Measurements from ENCODE around the gene HAUS5.
A peak's percentile ranks its signal among the peaks of the same experiment; 100 is the strongest.
"Not testable (repeated sequence)": the region's sequence is repeated elsewhere in the genome, so short reads cannot be mapped to it uniquely, and the experiment has no call there.

HAUS5 gene, protein sequence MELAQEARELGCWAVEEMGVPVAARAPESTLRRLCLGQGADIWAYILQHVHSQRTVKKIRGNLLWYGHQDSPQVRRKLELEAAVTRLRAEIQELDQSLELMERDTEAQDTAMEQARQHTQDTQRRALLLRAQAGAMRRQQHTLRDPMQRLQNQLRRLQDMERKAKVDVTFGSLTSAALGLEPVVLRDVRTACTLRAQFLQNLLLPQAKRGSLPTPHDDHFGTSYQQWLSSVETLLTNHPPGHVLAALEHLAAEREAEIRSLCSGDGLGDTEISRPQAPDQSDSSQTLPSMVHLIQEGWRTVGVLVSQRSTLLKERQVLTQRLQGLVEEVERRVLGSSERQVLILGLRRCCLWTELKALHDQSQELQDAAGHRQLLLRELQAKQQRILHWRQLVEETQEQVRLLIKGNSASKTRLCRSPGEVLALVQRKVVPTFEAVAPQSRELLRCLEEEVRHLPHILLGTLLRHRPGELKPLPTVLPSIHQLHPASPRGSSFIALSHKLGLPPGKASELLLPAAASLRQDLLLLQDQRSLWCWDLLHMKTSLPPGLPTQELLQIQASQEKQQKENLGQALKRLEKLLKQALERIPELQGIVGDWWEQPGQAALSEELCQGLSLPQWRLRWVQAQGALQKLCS

DNA sequence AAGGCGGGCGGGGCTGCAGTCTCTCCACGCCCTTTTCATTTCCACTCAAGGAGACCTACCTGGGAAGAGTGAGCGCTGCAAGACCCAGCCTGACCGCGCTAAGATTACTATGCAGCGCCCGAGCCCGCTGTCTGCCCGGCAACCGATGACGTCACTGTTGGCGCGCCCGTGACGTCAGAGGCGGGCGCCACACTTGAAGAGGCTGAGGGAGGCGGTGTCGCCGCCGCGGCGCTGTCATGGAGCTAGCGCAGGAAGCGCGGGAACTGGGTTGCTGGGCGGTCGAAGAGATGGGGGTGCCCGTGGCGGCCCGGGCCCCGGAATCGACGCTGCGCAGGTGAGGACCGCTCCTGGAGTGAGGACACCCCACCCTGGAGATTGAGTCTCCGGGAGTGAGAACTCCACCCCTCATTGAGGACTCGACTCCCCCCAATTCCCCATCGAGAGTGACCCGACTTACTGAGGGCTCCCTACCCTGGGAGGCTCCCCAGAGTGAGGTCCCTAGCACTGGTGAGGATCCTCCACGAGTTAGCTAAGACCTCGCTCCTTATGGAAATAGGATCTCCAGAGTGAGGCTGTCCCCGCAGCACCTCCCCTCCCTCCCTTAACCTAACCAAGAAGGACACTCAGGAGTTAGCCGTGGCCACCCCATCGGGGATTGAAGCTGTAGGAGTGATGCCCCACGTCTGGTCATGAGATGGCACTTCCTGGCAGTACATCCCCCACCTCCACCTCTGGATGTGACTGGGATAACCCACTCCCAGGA lies at the start of gene HAUS5:
HAUS5 (plus strand) TSS at position 177 of the 763 bp plus-strand sequence; CDS start at position 237, 60 bp downstream.
- peak; percentile 97 for DNase-seq

DNA sequence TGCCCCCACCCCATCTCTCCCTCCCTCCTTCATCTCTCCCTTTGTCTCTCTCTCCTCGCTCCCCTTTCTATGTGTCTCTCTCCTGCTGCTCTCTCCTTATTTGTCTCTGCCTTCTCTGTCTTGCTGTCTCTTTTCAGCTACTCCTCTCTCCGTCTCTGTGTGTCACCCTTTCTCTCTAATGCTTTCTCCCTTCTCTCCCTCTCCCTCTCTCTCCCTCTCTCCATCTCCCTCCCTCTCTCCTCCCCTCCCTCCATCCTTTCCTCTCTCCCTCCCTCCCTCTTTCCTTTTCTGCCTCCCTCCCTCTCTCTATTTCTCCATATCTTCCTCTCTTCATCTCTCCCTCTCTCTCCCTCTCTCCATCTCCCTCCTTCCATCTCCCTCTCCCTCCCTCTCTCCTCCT lies 49.8 kb upstream of the HAUS5 start:
- no peak for DNase-seq

DNA sequence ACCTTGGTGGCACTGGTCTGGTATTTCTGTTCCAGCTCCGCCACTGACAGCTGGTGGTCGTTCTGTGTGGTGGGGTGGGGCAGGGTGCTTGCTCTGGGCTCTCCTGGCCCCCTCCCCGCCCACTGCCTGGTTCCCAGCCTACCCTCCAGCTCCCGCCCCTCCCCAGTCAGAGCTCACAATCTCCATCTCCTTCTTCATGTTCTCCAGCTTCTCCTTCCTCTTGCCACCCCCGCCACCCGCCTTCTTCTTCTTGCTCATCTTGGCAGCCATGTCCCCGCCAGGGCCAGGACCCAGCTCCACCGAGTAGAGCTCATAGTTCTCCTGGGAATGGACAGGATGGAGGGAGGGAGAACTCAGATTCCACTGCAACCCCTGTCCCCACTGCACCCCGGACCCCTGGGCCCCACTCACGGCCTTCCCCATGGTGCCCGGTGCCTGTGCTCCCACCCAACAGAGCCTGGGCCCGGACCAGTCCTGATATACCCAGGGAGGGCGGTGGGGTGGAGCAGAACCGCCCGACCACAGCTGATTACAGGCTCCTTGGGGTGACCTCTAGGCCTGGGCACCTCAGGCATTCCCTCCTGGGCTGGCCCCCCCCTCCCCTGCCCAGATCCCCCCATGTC lies 49.2 kb upstream of the HAUS5 start, which contains the start of gene ATP4A:
ATP4A (minus strand) TSS at position 452 of the 623 bp plus-strand sequence; CDS start at position 423, 29 bp downstream.
- DNase-seq, result no peak

DNA sequence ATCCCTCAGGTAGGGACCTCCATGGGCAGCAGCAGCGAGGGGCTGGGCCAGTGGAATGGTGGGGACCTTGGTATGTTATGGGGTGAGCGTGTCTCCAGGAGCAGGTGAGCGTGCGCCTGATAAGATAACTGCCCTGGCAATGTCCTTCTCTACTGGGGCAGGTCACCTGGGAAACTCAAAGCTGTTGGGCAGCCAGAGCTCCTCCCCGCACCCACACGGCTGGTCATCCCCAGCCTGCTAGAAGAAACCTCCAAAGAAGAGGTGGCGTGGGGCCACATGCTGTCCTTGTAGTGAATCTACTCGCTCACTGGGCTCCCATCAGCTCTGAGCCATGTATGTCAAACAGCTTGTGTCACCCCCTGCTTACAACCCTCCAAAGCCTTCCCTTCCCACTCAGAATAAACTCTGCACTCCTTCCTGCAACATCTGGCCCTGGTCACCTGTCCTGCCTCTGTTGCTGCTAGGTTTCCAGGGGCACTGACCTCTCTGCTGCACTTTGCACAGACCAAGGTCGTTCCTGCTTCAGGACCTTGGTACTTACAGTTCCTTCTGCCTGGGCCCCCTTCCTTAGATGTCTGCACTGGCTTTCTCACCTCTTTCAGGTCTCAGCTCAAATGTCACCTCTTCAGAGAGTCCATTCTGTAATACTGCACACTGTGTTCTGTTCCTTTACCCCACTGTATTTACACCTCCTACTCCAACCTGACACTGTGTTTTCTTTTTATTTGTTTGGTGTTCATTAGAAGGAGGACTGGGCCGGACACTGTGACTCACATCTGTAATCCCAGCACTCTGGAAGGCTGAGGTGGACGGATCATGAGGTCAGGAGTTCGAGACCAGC lies 47.3 kb upstream of the HAUS5 start:
- DNase-seq, result no peak

DNA sequence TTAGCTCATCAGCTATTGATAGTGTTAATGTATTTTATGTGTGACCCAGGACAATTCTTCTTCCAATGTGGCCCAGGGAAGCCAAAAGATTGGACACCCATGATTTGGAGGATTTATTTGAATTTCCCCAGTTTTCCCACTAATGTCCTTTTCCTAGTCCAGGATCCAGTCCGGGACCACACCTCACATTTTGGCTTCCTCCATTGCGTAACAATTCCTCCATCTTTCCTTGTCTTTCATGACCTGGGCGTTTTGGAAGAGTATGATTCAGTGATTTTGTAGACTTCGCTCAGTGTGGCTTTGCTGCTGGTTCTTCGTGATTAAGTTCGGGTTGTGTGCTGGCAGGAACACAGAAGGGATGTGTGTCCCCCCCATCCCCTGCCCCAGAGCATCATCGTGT lies 45.8 kb upstream of the HAUS5 start:
- DNase-seq, result no peak

DNA sequence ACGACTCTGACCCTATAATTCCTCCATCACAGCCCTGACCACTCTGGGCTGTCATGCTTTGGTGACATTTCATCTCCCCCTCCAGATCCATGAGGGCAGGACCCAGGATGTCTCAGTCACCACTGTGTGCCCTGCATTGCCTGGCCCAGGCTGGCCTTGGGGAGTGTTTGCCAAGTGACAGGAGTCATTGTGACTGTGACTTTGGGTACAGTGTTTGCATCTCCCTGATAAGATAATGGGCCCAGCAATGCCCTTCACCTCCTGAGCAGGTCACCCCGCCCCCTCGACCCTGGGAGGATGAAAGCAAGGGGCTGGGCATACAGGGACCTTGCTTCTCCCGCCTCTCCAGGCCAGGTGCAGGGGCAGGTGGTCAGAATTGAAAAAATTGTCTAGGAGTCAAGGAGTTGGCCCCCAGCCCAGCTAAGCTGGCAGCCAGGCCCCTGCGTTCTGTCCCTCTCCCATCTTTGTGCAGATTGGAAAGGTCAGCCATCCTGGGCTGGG lies 43.2 kb upstream of the HAUS5 start:
- DNase-seq, result no peak

DNA sequence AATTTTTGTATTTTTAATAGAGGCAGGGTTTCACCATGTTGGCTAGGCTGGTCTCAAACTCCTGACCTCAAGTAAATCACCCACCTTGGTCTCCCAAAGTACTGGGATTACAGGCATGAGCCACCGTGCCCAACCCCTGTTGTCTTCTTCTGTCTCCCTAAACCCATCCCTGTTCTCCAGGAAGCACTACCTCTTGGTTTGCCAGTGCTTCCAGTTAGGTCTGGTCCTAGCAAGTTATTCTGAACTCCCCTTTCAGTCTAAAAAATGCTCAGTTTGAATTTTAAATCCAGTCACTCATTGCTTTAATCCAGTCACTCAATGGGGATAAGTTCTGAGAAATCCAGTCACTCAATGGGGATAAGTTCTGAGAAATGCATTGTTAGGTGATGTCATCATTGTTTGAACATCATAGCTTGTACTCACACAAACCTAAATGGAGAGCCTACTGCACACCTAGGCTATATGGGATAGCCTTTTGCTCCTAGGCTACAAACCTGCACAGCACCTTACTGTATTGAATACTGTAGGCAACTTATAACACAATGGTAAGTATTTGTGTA lies 41.0 kb upstream of the HAUS5 start:
- no peak for DNase-seq

DNA sequence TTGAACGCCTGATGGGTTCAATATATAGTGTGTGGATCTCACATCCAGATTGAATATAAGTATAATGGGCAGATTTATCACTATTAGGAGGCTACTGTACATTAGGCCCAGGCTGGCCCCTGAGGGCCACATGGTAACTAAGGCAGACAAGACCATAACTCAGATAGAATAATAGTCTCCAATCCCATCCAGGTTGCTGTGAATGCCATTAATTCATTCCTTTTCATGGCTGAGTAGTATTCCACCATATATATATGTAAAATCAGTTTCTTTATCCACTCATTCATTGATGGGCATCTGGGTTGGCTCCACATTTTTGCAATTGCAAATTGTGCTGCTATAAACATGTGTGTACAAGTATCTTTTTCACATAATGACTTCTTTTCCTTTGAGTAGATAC lies 34.6 kb upstream of the HAUS5 start:
- DNase-seq, result no peak

DNA sequence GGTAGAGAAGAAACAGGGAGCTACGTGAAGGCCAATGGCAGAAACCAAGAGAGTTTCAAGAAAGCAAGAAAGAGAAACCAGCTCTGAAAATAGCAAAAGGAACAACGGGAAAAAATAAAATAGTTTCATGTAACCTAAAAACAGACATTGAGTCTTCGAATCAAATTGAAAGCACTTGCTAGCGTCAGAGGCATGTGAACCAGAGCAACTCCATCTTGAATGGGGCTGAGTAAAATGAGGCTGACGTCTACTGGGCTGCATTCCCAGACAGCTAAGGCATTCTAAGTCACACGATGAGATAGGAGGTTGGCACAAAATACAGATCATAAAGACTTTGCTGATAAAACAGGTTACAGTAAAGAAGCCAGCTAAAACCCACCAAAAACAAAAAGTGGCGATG lies 33.8 kb upstream of the HAUS5 start:
- no peak for DNase-seq

DNA sequence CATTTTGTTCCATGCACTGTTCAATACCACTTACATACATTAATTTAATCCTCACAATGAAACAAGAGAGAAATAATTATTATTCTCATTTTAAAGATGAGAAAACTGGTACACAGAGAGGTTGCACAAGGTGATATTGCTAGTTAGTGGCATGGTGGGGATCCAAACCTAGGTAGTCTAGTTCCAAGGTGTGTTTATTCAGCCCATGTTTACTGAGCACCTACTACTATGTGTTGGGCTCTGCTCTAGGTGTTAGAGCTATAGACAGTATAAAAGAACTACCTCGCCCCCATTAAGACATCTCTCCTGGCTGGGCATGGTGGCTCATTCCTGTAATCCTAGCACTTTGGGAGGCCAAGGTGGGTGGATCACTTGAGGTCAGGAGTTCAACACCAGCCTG lies 29.8 kb upstream of the HAUS5 start:
- DNase-seq, result no peak

DNA sequence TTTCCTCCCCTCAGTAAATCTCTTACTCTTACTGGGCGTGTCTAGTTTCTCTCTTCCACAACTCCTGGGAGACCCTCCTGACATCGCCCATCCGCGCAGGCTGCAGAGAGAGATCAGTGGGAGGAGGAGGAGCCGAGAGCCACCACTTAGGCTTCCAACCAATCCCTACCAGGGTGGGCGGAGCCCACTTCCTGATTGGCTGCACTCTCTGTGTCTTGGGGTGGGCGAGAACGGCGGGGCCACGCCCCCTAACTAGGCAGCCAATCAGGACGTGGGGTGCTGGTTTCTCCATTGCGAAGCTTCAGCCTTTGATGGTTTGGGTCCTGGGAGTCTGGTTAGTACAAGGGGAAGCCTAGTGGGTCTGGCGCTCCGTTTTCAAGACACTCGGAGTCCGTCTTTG lies 26.7 kb upstream of the HAUS5 start, which contains the start of gene PMIS2:
PMIS2 (plus strand) TSS at position 326 of the 400 bp plus-strand sequence. CDS start 87 bp downstream, outside the sequence.
- DNase-seq, result no peak

DNA sequence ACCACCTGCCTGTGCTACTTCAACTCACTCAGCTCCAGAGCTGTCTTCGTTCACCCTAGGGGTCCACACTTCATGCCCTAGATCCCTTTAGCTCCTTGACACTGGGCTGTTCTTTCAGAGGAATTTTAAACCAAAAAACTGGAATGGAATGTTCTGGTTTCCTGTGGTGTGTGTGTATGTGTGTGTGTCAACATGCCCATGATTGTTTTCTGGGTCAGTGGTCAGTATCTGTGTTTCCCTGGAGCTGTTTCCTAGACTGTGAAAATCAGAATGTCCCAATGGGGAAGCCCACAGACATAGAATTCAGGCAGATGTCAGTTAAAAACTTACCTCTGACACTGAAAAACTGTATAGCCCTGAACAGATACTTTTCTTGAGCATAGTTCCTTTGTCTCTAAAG lies 25.2 kb upstream of the HAUS5 start:
- no peak for DNase-seq

DNA sequence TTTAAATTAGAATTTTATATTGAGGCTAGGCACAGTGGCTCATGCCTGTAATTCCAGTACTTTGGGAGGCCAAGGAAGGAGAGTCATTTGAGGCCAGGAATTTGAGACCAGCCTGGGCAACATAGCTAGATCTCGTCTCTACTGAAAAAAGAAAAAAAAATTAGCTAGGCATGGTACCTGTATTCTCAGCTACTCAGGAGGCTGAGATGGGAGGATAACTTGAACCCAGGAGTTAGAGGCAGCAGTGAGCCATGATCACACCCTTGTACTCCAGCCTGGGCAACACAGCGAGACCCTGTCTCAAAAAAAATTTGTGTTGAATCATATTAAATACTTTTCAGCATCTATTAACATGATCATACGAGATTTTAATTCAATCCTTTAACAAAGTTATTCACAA lies 21.7 kb upstream of the HAUS5 start:
- no peak for DNase-seq

DNA sequence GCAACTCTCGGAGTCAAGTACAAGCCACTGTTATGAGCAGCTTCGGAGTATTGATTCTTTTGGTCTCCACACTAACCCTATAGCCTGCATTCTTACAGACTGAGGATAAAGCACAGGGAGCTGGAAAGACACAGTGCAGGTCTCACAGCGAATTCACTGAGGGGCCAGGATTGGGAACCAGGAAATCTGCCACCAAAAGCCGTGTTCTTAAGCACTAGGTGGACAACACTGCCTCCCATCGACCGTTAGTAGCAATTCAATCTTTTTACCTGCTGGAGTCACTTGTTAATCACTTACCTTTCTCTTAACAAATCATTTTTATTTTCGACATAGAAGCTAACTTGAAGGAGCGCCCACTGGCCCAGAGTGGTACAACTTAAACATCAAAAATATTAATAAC lies 20.3 kb upstream of the HAUS5 start:
- no peak for DNase-seq

DNA sequence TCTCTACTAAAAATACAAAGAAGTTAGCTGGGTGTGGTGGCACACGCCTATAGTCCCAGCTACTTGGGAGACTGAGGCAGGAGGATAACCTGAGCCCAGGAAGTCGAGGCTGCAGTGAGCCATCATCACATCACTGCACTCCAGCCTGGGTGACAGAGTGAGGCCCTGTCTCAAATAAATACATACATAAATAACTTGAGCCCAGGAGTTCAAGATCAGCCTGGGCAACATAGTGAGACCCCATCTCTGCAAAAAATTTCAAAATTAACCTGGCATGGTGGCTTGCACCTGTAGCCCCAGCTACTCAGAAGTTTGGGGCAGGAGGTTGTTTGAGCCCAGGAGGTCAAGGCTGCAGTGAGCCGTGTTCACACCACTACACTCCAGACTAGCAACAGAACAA lies 17.5 kb upstream of the HAUS5 start:
- DNase-seq, result not testable (repeated sequence)

DNA sequence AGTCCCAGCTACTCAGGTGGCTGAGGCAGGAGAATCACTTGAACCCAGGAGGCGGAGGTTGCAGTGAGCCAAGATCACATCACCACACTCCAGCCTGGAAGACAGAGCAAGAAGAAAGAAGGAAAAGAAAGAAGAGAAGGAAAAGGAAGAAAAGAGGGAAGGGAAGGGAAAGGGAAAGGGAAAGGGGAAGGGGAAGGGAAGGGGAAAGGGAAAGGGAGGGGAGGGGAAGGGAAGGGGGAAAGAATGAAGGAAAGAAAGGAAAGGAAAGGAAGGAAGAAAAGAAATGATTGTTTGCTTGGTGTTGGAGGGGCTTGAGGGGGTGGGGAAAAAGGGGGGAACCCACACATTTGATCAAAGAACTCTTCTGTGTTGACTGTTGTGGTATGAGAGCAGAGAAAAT lies 16.6 kb upstream of the HAUS5 start:
- no peak for DNase-seq

DNA sequence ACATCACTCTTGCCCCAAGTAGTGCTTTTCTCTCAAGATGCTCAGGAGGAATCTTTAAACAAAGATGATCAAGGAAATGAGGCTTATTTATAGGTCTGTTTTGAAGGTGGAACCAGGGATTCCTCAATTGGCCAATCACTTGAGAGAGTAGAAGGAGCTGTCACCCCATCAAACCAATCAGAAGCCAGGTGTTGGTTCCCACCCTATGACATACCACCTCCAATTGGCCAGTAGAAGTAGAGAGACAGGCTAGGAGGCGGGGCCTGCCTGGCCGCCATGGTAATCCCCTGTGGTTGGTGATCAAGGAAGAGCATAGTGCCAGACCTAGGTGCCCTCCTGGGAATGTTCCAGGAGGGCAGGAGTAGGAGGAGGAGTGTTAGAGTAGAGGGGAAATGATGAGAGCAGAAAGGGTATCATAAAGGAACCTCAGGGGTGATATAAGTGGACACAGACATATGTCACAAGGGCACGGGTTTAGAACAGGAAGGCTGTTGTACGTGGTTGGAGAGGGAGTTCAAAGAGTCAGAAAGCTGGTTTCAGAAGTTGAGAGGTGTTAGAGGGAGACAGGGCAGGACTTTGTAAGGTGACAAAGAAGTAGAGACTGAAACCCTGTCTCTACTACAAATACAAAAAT lies 16.1 kb upstream of the HAUS5 start:
- DNase-seq, result no peak

DNA sequence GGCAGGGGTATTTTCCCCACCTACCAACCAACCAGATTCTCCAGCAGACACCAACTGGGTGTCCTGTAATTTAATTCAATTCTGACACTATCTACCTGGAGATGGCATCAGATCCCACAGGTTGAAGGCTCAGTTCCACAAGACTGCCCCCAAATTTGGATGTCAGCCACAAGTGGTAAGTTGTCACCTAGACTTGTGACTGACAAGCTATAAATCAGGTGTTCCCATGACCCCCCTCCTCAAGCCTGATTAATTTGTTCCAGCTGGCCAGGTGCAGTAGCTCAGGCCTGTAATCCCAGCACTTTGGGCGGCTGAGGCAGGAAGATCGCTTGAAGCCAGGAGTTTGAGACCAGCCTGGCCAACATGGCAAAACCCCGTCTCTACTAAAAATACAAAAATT lies 10.6 kb upstream of the HAUS5 start:
- no peak for DNase-seq

DNA sequence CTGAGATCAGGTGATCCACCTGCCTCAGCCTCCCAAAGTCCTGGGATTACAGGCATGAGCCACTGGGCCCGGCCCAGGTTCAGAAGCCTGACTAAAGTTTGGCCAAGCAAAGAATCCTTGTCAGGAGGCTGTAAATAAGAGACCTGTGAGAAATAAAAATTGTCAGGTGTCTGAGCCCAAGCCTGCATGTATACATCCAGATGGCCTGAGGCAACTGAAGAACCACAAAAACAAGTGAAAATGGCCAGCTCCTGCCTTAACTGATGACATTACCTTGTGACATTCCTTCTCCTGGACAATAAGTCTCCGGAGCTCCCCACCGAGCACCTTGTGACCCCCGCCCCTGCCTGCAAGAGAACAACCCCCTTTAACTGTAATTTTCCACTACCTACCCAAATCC lies 8.1 kb upstream of the HAUS5 start:
- not testable (repeated sequence) for DNase-seq

DNA sequence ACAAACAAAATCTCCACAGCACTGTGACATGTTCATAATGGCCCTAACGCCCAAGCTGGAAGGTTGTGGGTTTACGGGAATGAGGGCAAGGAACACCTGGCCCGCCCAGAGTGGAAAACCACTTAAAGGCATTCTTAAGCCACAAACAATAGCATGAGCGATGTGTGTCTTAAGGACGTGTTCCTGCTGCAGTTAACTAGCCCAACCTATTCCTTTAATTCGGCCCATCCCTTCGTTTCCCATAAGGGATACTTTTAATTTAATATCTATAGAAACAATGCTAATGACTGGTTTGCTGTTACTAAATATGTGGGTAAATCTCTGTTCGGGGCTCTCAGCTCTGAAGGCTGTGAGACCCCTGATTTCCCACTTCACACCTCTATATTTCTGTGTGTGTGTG lies 5.4 kb upstream of the HAUS5 start:
- DNase-seq, result not testable (repeated sequence)

DNA sequence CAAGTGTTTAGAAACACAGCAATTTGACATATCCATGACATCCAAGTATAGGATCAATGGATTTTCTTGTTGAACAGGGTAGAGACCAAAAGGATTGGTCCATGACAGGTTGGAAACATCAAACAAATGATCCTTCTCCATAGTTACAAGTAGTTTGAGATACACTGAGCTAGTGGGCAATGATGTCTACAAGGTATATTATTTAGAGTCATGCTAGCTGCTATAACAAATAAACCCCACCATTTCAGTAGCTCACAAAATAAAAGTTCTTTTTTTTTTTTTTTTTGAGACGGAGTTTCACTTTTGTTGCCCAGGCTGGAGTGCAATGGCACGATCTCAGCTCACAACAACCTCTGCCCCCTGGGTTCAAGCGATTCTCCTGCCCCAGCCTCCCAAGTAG lies 4.9 kb upstream of the HAUS5 start:
- no peak for DNase-seq
